DND-41 (cell line): ENCODE results near the gene SUPT20HL1.
"Not testable (repeated sequence)": the region's sequence is repeated elsewhere in the genome, so short reads cannot be mapped to it uniquely, and the experiment has no call there.

Source experiments
- ATAC-seq: fragments of 200-7000 bp; cut with Tn5 transposase; 3 replicates; pipeline ENCODE4 v1.9.1; 2021; ENCODE audit warnings: low read depth; ENCODE audit not compliant: insufficient read depth
- DNase-seq: peaks from one replicate; pipeline ENCODE4 v3.0.0-alpha.2; 2020
- H2AFZ ChIP-seq: 2 replicates; pipeline ENCODE4 v1.6.0; 2012; ENCODE audit warnings: low read depth, low read length
- H3K27ac ChIP-seq: 2 replicates; pipeline ENCODE4 v1.5.1; 2012; ENCODE audit warnings: low read length, inconsistent platforms
- H3K27me3 ChIP-seq: fragments of 200-600 bp; sonication (generic); 2 replicates; pipeline ENCODE4 v1.6.0; 2012; ENCODE audit warnings: low read length, mild to moderate bottlenecking, inconsistent platforms; ENCODE audit not compliant: insufficient read depth, poor library complexity
- H3K36me3 ChIP-seq: 2 replicates; pipeline ENCODE4 v1.5.1; 2012; ENCODE audit warnings: low read length, inconsistent platforms; ENCODE audit not compliant: insufficient read depth
- H3K4me1 ChIP-seq: 2 replicates; pipeline ENCODE4 v1.5.1; 2012; ENCODE audit warnings: mild to moderate bottlenecking, low read length; ENCODE audit not compliant: insufficient read depth
- H3K4me2 ChIP-seq: 2 replicates; pipeline ENCODE4 v1.6.0; 2012; ENCODE audit warnings: mild to moderate bottlenecking, moderate library complexity, low read length, inconsistent platforms; ENCODE audit not compliant: insufficient read depth
- H3K4me3 ChIP-seq, 2 experiments: fragments of 200-600 bp in 1 of 2; shearing (Covaris generic) in 1 of 2; 2 replicates each; pipeline ENCODE4 v1.5.1; 2012 to 2016; ENCODE audit warnings: inconsistent platforms in 2 of 2, low read length in 2 of 2, mild to moderate bottlenecking in 2 of 2, low read depth in 1 of 2, moderate library complexity in 1 of 2
- H3K79me2 ChIP-seq: 2 replicates; pipeline ENCODE4 v1.6.0; 2012; ENCODE audit warnings: low read length, inconsistent platforms; ENCODE audit not compliant: insufficient read depth
- H3K9ac ChIP-seq: 2 replicates; pipeline ENCODE4 v1.6.0; 2012; ENCODE audit warnings: low read depth, mild to moderate bottlenecking, inconsistent platforms, low read length, moderate library complexity
- H3K9me3 ChIP-seq: 2 replicates; pipeline ENCODE4 v1.5.1; 2012; ENCODE audit warnings: low read length, moderate library complexity, mild to moderate bottlenecking, inconsistent platforms; ENCODE audit not compliant: insufficient read depth, severe bottlenecking
- H4K20me1 ChIP-seq: 2 replicates; pipeline ENCODE4 v1.6.0; 2012; ENCODE audit warnings: low read length; ENCODE audit not compliant: insufficient read depth
- CTCF ChIP-seq: IDR thresholded peaks from 2 replicates; pipeline ENCODE4 v1.5.1; 2012; ENCODE audit warnings: borderline replicate concordance, low read length, moderate library complexity, mild to moderate bottlenecking; ENCODE audit not compliant: poor library complexity, severe bottlenecking; ENCODE audit errors: extremely low read depth
- EZH2 ChIP-seq: IDR thresholded peaks from 3 replicates; pipeline ENCODE4 v1.6.1; 2012; ENCODE audit warnings: borderline replicate concordance, low read depth, mild to moderate bottlenecking, moderate library complexity, low read length, inconsistent platforms; ENCODE audit not compliant: severe bottlenecking

The SUPT20HL1 gene

GRCh38 chrX:24357106-24357505, 3.3 kb upstream of the SUPT20HL1 start:
- H3K36me3 ChIP-seq, result no peaks in the 10 kb centered on the region
- H3K9me3 ChIP-seq, result no peaks in the 10 kb centered on the region
- no peak overlapping the region for H2AFZ ChIP-seq
- no peak overlapping the region for H3K9ac ChIP-seq
- no peak overlapping the region for H3K4me3 ChIP-seq
- no peaks in the 10 kb centered on the region for H3K27me3 ChIP-seq
- no peak overlapping the region for H3K4me2 ChIP-seq
- H3K79me2 ChIP-seq, result no peaks in the 10 kb centered on the region
- ATAC-seq, result no peak
- TF ChIP-seq CTCF (no peak), EZH2 (no peak)
- no peak overlapping the region for H3K27ac ChIP-seq
- DNase-seq, result no peak
- H3K4me1 ChIP-seq, result no peaks in the 10 kb centered on the region
- H4K20me1 ChIP-seq, result no peaks in the 10 kb centered on the region

GRCh38 chrX:24362089-24362745, 1.8 kb downstream of the SUPT20HL1 start:
- H3K4me1 ChIP-seq, H3K9ac ChIP-seq, ATAC-seq, H3K4me2 ChIP-seq, DNase-seq, H3K27me3 ChIP-seq, H3K36me3 ChIP-seq, H3K79me2 ChIP-seq, H3K4me3 ChIP-seq, H3K27ac ChIP-seq, H3K9me3 ChIP-seq, H4K20me1 ChIP-seq, H2AFZ ChIP-seq: not testable (repeated sequence)

- not testable (repeated sequence) for H2AFZ ChIP-seq, H3K9ac ChIP-seq, DNase-seq, H3K4me2 ChIP-seq, H3K79me2 ChIP-seq, H3K4me3 ChIP-seq, H3K36me3 ChIP-seq, H4K20me1 ChIP-seq, ATAC-seq, H3K9me3 ChIP-seq, H3K27ac ChIP-seq, H3K27me3 ChIP-seq, H3K4me1 ChIP-seq
Observed at GRCh38 chrX:24363432-24364181, 3.2 kb downstream of the SUPT20HL1 start.

GRCh38 chrX:24364326-24364725, 3.9 kb downstream of the SUPT20HL1 start:
- H3K9ac ChIP-seq, result no peak overlapping the region
- TF ChIP-seq EZH2 (no peak), CTCF (no peak)
- no peaks in the 10 kb centered on the region for H3K27me3 ChIP-seq
- H4K20me1 ChIP-seq, result no peaks in the 10 kb centered on the region
- H3K79me2 ChIP-seq, result no peaks in the 10 kb centered on the region
- H3K27ac ChIP-seq, result no peak overlapping the region
- H3K4me3 ChIP-seq, result no peak overlapping the region
- H3K4me2 ChIP-seq, result no peak overlapping the region
- no peak for ATAC-seq
- H3K4me1 ChIP-seq, result no peaks in the 10 kb centered on the region
- no peak overlapping the region for H2AFZ ChIP-seq
- no peaks in the 10 kb centered on the region for H3K36me3 ChIP-seq
- no peaks in the 10 kb centered on the region for H3K9me3 ChIP-seq
- no peak for DNase-seq
